KMS-11 (cell line): ENCODE measurements around the gene ACBD3.

Experiments used
- H2AFZ ChIP-seq: fragments of 200-600 bp; sonication (generic); 2 replicates; pipeline ENCODE4 v1.6.1; 2016; ENCODE audit warnings: antibody characterized with exemption, mixed run types, low read depth
- H3K27ac ChIP-seq: fragments of 200-600 bp; sonication (generic); 2 replicates; pipeline ENCODE4 v1.6.1; 2016; ENCODE audit warnings: mild to moderate bottlenecking, mixed run types
- H3K27me3 ChIP-seq: fragments of 200-600 bp; sonication (generic); 2 replicates; pipeline ENCODE4 v1.6.1; 2017; ENCODE audit warnings: mild to moderate bottlenecking, low read depth, mixed run types, moderate library complexity; ENCODE audit not compliant: insufficient read depth
- H3K36me3 ChIP-seq: fragments of 200-600 bp; sonication (generic); 2 replicates; pipeline ENCODE4 v1.6.1; 2017; ENCODE audit warnings: mild to moderate bottlenecking, mixed run types; ENCODE audit not compliant: insufficient read depth
- H3K4me1 ChIP-seq: fragments of 200-600 bp; sonication (generic); 2 replicates; pipeline ENCODE4 v1.6.1; 2016; ENCODE audit warnings: mild to moderate bottlenecking, low read depth, mixed run types; ENCODE audit not compliant: poor library complexity, severe bottlenecking
- H3K4me2 ChIP-seq: fragments of 200-600 bp; sonication (generic); 2 replicates; pipeline ENCODE4 v1.7.0; 2016; ENCODE audit warnings: mild to moderate bottlenecking, mixed run types
- H3K4me3 ChIP-seq: fragments of 200-600 bp; sonication (generic); IDR thresholded peaks from 2 replicates; pipeline ENCODE4 v1.6.1; 2017; ENCODE audit warnings: low read depth, low read length, mixed read lengths; ENCODE audit not compliant: insufficient read depth
- H3K79me2 ChIP-seq: fragments of 200-600 bp; sonication (generic); 2 replicates; pipeline ENCODE4 v1.6.1; 2016; ENCODE audit warnings: low read depth, mixed run types; ENCODE audit not compliant: insufficient read depth
- H3K9ac ChIP-seq: fragments of 200-600 bp; sonication (generic); 2 replicates; pipeline ENCODE4 v1.6.1; 2016; ENCODE audit warnings: mild to moderate bottlenecking, mixed run types
- H4K20me1 ChIP-seq: fragments of 200-600 bp; sonication (generic); 2 replicates; pipeline ENCODE4 v1.6.1; 2016; ENCODE audit warnings: mild to moderate bottlenecking, mixed run types; ENCODE audit not compliant: insufficient read depth
- CTCF ChIP-seq: fragments of 200-600 bp; sonication (generic); conservative IDR thresholded peaks from 2 replicates; pipeline ENCODE4 v1.6.1; 2017; ENCODE audit warnings: low read depth, mild to moderate bottlenecking, antibody characterized with exemption, low read length, moderate library complexity, mixed read lengths

The ACBD3 gene

DNA sequence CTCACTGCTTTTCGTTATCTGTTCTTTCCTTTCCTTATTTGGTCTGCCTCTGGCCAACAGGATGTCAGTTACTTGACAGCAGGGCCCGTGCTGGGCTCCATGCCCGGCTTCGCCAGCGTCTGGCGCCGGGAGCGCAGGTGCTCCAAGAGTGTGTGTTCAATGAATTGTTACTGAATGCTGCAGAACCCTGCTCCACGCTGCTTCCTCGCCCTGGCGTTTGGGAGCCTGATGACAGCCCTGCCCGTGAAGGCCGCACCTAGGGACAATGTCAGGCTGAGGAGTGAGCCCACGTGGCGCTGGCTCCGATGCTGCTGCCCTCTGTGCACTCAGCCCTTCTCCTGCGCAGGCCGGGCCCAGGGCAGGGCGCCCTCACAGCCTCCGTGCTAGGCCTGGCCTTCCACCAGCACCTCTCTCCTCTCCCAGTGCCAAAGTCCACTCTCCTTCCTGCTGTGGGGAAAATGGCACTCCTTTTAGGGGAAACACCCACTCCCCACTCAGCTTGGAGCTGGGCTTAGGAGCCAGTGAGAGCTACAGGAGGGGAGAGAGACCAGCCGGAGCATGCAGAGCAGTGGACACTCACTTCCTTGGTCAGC lies 51.4 kb downstream of the ACBD3 start:
- Histone ChIP-seq H3K27me3 (no peaks in the 10 kb centered on the region), H3K36me3 (no peaks in the 10 kb centered on the region), H3K9ac (no peak overlapping the region), H3K4me1 (no peaks in the 10 kb centered on the region), H3K4me2 (no peak overlapping the region), H4K20me1 (no peaks in the 10 kb centered on the region), H2AFZ (no peak overlapping the region), H3K79me2 (no peaks in the 10 kb centered on the region), H3K4me3 (no peak overlapping the region), H3K27ac (no peak overlapping the region)
- no peak for TF ChIP-seq CTCF

GRCh38 chr1:226134170-226135058 lies 52.1 kb downstream of the ACBD3 start:
- no peaks in the 10 kb centered on the region for H3K79me2 ChIP-seq
- H3K27ac ChIP-seq: no peak overlapping the region

GRCh38 chr1:226133504-226134123 lies 52.9 kb downstream of the ACBD3 start:
- H3K9ac ChIP-seq: no peak overlapping the region
- H4K20me1 ChIP-seq: no peaks in the 10 kb centered on the region
- no peak overlapping the region for H3K4me3 ChIP-seq
- no peaks in the 10 kb centered on the region for H3K79me2 ChIP-seq
- H3K4me1 ChIP-seq: peaks cover 7% of the 10 kb centered on the region
- no peak overlapping the region for H3K4me2 ChIP-seq
- no peak for TF ChIP-seq CTCF
- no peaks in the 10 kb centered on the region for H3K36me3 ChIP-seq
- H2AFZ ChIP-seq: no peak overlapping the region
- H3K27me3 ChIP-seq: no peaks in the 10 kb centered on the region
- H3K27ac ChIP-seq: no peak overlapping the region

More at GRCh38 chr1:226134170-226135058, 52.1 kb downstream of the ACBD3 start:
- Histone ChIP-seq H3K4me2 (no peak overlapping the region), H3K27me3 (no peaks in the 10 kb centered on the region), H3K9ac (no peak overlapping the region), H3K36me3 (no peaks in the 10 kb centered on the region), H3K4me3 (no peak overlapping the region), H3K4me1 (no peaks in the 10 kb centered on the region), H2AFZ (no peak overlapping the region), H4K20me1 (no peaks in the 10 kb centered on the region)
- TF ChIP-seq CTCF: no peak

DNA sequence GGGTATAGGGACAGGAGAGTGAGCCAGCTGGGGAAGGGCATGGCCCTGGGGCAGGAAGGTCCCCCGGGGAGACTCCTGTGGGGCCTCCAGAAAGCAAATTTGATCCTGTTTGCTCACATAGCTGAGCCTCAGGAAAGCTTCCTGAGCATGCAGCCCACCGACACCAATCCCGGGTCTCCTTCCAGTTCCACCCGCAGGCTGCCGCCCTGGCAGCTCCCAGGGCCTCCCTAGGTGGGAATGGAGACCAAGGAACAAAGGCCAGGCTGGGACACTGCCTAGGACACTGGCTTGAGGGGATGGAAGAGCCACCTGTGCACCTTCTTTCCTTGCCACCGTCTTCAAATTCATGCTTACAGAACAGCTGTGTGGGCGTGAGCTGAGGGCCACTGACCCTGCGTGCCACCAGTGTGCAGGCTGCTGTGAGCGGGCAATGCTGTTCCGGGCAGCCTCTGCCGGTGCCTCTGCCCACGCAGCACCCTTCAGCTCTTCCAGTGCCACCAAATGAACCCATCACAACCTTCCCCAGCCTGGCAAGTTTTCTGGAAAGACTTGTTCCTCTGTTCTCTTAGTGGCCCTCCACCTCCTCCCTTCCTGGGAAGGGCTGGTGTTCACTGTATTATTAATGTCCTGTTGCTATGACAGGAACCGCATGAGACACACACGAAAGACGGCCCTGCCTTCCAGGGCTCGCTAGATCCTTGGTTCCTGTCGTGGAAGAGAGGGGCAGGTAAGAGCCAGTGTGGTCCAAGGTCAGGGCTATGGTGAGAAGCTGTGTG lies 53.6 kb downstream of the ACBD3 start:
- H3K9ac ChIP-seq: no peak overlapping the region
- no peaks in the 10 kb centered on the region for H4K20me1 ChIP-seq
- peaks cover 14% of the 10 kb centered on the region for H3K4me1 ChIP-seq
- no peaks in the 10 kb centered on the region for H3K27me3 ChIP-seq
- no peak overlapping the region for H3K27ac ChIP-seq
- H3K4me3 ChIP-seq: no peak overlapping the region
- no peaks in the 10 kb centered on the region for H3K79me2 ChIP-seq
- no peaks in the 10 kb centered on the region for H3K36me3 ChIP-seq
- TF ChIP-seq CTCF: no peak
- H2AFZ ChIP-seq: no peak overlapping the region
- no peak overlapping the region for H3K4me2 ChIP-seq
